ENCODE measurements around the gene VTI1A.
A peak's percentile ranks its signal among the peaks of the same experiment; 100 is the strongest.

The VTI1A gene

DNA sequence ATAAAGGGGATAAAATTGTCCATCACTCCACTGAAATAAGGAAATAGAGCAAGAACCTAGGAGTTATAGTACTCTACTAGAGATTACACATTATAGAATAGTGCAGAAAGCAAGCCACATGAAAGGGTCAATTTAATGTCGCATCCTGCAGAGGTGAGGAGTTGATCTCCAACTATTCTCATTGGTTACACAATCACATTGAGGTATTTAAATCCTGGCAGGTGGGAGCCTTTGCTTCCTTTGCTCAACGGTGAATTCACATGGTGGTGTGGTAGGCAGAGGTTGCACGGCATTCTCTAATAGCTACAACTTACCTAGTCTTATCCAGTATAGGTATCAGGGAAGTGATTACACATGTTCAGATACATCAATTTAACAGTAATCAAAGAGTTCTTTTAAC lies 304.6 kb downstream of the VTI1A start:
- no peak for DNase-seq

DNA sequence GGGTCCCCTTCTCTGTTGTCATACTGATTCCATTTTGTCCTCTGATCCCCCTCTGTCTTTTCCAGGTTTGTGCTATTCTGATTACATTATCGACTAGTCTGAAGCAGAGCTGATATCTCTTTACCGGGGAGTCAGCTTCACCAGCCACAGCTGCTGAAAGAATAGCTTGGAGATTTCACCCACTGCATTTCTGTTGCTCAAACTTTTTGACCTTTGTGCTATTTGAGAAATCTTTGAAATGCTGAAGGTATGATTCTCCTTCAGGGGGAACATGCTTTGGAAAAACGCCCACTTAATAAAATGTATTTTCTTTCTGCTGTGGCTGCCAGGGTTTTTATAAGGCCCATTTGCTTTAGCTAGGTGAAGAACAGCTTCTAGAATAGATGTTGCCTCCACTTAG lies 305.3 kb downstream of the VTI1A start:
- DNase-seq, result no peak

DNA sequence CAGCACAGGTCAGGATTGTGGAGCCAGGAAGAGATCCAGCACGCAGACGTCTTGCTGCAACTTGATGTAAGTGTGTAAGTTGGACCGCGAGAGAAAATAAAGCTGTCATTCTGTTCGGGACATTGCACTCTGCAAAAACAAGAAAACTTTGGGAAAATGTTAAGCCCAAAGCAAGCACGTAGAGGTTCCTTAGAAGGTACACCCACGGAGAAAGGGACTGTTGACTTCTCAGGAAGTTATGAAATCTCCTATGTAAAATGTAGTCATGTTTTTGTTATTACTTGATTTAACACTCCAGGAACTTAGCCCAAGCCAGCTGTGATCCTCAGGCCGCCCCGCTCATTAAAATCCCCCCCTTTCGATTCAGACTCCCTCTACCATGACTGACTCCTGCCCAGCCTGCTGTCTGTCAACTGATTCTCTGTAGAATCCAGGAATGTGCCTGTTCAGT lies 307.0 kb downstream of the VTI1A start:
- DNase-seq, result no peak

DNA sequence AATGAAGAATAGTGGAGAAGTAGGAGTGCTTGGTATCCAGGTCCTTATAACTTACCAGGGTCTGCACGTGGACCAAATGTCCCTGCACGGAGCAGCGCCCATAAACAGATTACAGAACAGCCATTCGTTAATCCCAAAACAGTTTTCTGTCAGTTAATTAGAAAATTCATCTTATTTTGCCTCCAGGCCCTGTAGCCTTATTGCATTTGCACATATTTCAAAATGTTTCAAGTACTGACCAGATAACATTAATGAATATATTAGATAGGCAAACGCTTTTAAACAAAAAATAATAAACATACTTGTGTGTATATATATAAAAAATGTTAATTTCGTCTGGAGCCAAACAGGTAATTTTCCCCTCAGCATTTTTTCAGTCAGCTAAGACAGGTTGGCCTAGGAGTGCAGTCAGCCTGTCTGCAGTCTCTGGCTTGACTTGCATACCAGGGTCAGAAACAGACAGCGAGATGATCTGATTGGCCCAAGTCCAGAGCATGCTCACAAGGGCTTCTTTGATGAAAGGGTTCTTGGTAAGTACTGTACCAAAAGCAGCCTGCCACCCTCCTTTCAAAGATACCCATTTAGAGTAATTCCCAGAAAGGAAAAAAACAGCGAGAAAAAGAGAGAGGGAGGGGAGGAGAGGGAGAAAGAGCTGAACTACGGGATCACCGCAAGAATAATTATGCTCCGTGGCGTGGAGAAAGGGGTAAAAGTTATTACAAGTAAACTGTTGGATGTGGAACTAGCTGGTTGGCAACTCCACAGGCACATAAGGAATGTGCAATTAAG lies 308.6 kb downstream of the VTI1A start:
- DNase-seq, result peak in 38 of 56 donors; percentile 3 to 83 (median 29)

DNA sequence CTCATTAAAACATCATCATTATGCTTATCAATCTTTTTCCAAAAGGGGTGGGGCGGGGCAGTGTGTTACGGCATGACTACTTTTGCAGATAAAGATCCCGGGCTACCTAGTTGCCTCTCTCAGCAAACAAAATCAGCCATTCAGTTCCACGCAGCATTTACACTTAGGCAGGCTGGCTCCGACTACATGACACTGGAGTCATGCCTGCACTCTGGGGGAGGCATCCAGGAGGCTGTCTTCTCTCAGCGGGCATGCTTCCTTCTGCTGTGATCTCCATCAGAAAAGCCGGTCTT lies 309.2 kb downstream of the VTI1A start:
- DNase-seq, result peak in 1 of 56 donors; percentile 17

DNA sequence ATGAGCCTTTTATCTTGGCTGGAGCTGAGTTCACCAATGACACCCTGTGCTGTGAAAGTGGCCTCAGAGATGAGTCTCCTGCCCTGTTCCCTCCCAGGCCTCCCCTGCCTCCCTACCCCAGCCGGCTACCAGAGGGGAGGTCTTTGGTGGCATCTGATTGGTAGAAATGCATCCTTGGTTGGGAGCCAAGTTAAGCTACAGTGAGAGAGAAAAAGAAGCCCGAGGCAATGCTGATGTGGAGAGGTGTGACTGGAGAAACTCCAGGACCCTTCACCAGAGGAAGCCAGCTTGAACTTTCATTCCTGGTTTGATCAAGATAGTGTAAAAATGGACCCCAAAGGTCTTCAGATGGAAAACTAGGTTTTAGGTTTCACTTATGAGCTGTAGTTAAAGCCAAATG lies 311.9 kb downstream of the VTI1A start:
- DNase-seq, result no peak

DNA sequence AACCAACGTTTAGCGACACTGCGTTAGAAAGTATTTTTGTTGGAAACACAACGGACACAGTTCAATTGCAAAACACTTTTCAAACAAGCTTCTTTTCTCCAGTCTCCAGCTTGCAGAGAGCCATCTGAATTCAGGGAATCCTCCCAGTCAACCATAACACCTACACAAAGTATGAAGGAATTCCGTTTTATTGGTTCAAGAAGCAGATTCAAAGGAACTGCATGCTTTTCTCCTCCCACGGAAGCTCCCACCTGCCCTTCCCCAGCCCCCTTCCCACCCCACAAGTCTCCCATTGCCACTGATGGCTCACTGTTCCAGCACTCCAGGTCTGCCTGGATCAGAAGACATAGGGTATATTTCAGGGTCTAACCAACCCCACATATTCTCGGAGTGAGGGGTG lies 312.5 kb downstream of the VTI1A start:
- no peak for DNase-seq

DNA sequence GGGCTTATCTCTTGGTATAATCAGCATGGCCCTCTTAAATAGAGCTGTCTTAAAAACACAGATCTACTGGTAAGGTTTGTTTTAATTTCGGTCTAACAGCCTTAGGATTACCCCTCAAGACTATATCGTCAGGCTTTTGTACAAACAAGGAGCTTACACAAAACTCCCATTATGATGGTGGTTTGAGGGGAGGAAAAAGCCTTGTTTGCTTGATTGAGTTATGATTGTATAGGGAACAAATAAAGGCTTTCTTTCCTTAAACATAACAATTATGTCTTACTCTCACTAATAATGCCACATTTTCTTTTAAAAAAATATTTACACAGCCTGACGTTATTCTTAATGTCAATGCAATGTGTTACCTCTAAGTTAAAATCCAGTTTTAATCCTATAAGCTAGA lies 314.2 kb downstream of the VTI1A start:
- DNase-seq, result no peak

DNA sequence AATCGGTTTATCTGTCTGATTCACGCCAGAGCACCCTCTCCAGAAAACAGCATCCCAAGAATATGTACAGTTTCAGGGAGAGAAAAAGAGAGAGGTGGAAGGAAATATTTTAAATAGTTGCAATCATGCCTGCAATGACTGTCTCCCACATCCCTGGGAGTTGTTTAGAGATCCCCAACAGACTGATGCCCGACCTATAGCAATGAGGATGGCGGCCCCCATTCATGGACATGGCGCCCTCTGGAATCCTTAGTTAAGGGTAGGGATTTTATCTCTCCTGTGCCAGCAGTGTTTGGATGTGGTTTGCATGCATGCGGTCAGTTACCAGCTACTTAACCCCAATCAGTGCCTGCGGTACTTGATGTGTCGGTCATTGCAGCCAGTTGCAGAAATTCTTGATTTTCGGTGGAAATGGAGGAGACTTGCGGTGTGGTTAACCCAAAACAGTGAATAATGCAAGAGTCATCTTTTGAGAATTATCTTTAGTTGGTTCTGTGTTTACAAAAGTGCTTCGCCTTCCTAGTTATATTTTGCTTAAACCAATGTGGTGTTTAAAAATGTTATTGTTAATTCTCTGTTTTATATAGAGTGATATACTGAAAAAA lies 317.0 kb downstream of the VTI1A start:
- no peak for DNase-seq

DNA sequence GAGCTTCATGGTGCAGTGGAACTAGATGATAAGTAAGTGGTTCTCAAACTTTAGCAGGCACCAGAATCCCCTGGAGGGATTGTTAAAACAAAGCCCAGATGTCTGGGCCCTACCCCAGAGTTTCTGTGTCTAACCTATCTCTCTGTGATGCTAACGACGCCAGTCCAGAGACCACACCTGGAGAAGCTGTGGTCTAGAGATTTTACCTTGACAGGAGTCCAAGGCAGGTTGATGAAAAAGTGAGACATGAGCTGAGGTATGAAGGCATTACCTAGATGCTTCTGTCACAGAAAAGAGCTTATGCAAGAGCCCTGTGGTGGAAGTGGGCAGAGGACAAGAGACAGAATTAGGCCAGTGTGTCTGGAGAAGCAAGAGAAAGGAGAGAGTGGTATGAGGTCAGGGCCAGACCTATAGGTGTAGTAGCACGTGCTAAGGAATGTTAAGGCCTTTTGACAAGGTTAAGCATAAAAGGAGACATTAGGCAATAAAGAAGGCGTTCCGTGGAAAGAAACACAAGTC lies 318.8 kb downstream of the VTI1A start:
- no peak for DNase-seq

DNA sequence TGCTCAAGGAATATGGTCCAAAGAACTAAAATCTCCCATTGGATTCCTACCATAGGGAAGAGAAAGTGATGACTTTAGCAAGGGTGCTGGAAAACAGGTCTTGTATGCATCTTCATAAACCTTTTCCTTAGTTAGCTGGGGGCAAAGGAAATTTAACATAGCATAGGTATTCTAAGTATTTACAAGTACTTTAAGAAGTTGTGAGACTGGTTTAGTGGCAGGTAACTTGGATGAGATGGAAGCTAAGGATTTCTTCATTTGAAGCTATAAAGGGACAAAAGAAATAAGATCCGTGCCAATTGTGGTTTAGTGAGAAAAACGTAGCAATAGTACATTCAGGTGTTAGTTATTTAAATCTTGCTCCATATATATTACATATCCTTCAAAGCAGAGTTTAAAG lies 319.6 kb downstream of the VTI1A start:
- DNase-seq, result no peak

DNA sequence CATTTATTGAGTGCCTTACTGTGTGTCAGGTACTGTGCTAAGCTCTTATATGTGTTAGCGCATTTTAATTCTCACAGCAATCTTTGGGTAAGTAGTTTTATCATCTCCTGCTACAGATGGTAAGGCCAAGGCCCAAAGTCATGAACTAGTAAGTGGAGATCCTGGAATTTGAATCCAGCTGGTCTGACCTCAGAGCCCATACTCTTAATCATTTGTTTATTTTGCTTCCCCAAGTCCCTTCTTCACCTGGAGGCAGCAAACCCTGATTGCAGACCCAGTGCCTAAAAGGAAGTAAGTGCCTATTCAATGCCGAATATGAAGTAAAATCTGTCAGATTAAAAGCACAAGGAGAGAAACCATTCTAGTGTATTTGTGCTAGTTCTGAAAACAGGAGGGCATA lies 320.1 kb downstream of the VTI1A start:
- no peak for DNase-seq

DNA sequence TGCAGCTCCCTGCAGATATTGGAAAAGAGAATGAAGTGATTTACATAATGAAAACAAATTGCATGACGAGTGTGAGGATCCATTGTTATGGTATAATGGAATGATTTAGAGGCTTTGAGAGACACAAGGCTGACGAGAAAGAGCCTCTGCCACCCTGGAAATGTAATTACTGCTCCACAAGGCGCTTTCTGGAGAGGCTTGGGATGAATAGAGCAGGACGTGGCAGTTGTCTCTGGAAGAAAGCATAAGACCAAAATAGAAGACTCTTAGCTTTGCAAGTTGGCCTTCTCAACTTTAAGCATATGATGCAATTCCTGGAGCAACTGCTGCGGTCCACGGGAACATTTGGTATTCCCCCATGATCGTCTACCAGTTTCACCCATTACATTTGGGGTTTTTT lies 321.1 kb downstream of the VTI1A start:
- DNase-seq, result peak in 1 of 56 donors; percentile 12

DNA sequence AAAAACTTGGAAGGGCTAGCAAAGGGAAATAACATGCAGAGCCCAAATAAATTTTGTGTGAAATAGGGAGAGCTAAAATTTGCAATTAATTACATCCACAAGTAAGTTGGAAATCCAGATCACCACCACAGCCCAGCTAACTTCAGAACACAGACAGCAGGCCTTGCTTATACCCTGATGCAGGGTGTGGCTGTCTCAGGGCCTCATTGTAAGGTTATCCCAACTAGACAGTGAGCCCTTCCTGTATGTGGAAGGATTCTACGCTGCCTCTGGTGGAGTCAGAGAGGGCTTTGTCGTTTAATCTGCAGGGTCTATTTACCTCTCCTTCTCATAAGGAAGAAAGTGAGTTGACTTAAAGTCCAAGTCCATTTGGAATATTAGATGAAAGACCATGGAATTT lies 322.1 kb downstream of the VTI1A start:
- no peak for DNase-seq

DNA sequence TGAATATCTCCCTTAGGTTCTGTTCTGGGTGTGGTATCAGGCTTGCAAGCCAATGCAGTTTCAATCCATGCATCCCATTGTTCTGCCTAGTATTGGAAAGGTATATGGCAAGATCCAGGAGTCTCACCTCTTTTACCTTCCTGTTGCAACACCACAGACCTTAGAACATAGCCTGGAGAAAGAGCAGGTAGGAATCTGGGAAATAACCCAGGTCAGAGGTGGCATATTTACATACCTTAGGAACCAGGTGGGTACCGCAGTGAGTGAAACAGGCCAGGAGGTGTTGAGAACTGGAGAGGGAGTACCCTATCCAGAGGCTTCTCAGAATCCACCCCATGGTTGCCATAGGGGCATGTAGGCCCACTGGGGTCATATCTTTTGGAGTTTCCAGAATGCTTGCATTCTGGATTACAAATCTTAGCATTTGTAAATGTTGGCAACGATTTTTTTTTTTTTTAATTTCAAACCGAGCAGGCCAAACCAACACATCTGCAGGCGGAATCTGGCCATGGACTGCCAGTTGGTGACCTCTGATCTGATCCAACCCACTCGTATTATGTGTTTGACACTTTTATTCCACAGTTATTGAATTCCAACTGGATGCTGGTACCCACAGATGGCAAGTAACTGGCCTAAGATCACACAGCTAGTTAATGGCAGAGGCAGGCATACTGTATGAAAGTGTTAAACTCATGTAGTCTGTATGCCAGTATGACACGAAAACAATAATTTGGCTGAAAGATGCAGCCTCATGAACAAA lies 322.8 kb downstream of the VTI1A start:
- no peak for DNase-seq

DNA sequence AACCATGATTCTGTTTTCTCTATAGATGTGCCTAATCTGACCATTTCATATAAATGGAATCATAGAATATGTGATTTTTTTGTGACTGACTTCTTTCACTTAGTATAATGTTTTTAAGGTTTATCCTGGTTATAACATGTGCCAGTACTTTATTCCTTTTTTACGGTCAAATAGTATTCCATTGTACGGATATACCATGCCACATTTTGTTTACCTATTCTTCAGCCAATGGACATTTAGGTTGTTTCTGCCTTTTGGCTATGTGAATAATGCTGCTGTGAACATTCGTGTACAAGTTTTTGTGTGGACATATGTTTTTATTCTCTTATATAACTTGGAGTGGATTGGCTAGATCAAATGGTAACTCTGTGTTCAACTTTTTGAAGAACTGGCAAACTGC lies 324.7 kb downstream of the VTI1A start:
- no peak for DNase-seq

DNA sequence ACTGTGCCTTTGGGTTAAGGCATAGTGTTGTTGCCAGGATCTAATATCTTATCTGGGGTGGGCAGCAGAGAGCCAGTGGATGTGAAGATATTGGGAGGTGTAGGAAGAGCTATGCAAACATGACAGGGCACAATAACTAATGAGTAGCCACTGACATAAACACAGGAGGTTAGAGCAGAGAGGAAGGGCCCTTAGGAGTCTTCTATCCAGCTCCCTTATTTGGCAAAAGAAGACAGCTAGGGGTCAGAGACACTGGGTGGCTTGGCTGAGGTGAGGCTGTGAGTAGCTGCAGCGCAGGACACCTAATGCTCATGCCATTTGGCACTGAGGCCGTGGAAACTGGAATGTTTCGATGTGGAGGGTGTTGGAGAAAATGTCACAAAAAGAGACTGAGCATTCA lies 326.8 kb downstream of the VTI1A start:
- DNase-seq, result no peak

DNA sequence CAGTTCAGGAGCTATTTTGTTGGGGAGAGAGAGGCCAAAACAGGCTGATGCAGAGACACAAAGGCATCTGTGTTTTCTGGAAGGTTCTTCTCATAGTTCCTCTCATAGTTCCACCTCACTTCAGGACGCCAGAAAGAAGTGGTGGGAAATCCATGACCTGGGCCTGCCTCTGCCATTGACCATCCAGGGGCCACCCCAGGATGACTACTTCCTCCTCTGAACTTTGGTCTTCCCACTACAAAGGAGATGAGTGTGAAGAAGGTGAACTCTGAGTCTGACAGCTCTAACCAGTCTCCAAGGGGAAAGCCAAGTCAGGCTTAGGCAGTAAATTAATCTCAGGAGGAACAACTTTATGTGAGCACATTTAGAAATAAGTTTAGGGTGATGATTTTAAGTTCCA lies 327.2 kb downstream of the VTI1A start:
- no peak for DNase-seq

DNA sequence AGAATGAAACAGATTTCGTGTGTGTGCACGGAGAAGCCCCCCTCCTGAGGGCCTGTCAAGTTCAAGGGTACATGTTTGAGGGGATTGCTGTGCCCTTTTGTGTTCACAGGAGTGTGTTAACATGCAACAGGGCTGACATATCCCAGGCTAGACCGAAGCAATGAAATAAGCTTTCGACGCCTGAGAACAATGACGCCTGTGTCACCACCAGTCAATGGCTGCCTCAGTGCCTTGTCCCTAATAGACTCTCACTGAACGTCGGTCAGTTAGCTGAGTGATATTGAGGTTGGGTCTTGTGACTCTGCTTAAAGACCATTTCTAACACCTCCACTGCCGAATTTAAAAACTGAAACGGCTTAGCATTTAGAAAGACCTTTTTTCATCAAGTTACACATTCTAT lies 327.8 kb downstream of the VTI1A start:
- DNase-seq, result peak in 18 of 56 donors; percentile 1 to 47 (median 18)

DNA sequence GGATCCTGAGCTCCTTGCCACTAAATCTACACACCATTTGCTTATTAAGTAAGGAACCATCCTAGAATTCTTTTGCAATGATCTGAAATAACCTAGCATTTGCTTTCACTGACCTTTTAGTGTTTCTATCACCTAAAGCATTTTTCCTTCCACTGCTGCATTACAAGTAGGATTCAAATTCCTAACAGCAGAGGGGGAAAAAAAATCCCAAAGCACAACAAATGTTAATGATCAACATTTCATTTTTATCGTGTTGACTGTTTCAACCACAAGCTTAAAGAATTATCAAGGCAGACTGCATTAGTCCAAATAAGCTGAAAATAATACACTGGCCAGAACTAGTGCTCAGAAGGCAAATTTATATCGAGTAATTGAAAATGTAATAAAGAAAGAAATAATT lies 328.4 kb downstream of the VTI1A start:
- DNase-seq, result no peak

DNA sequence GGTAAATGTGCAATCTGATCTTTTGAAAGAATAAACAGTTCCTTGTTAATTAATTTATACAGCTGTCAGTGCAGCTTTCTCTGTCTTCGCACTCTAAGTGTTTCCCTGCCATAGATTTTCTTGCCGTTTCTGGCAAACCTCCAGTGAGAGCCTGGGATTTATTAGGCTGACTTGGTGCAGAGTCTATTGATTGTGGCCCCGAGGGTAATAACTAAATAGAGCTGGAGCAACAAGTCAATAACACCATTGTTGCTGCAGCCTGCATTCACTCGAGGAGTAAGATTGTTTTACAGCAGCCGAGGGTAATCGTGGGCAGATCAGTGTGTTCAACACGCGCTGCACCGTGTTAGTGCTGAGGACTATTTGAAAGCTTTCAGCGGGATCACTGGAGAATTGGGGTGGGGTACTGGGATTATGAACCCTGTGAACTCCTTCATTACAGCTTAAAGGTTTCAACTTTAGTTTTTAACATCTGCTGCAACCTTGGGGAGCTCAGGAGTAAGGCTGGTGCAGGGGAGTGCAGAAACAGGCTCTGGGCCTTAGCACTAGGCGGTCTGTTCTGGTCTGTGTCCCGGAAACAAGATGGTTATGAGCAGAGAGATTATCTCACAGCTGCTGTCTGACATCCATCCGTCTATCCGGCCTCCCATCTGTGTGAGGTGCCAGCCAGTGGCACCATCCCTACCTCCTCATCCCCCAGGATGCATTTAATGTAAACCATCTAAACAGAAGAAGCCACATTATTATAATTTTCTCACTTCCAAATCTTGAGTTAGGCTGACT lies 329.1 kb downstream of the VTI1A start:
- peak in 4 of 56 donors; percentile 5 to 16 (median 11) for DNase-seq

DNA sequence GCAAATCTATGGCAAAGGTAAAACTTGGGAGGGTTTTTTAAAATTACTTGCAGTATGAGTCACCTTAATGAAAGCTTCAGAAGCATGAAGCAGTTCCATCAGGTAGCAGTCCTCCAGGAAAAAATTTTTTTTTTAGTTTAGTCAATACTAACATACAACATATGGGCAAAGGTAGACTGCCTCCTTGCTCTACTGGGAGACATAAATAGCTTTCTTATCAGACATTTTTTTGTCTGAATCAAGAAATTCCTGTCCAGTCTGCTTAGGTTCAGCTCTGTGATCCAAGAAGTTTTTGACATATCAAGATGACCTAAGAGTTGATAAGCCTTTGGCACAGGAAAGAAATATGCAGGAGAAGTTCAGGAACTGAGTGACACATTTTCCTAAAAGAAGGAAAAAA lies 331.6 kb downstream of the VTI1A start:
- no peak for DNase-seq

Data from nucleus accumbens (tissue), 56 donors.